GM23248 (cell line): ENCODE data around the gene FAM217A. TPM values are rescaled to one million over a fixed set of nuclear protein-coding genes. Genes with fewer than 3 reads are reported as not detected.

Experiments
- DNase-seq: peaks from one replicate; pipeline ENCODE4 v3.0.0-alpha.2; 2015
- H2AFZ ChIP-seq: fragments of 200-600 bp; sonication (generic); 2 replicates; pipeline ENCODE4 v1.6.1; 2016; ENCODE audit warnings: antibody characterized with exemption
- H3F3A ChIP-seq: fragments of 200-600 bp; sonication (generic); 2 replicates; pipeline ENCODE4 v1.6.1; 2016; ENCODE audit warnings: mild to moderate bottlenecking, antibody characterized with exemption, mixed run types; ENCODE audit not compliant: insufficient read depth
- H3K27ac ChIP-seq: fragments of 200-600 bp; sonication (generic); 2 replicates; pipeline ENCODE4 v1.5.1; 2016; ENCODE audit warnings: mild to moderate bottlenecking
- H3K27me3 ChIP-seq: fragments of 200-600 bp; sonication (generic); replicated peaks from 2 replicates; pipeline ENCODE4 v1.6.1; 2016; ENCODE audit warnings: mild to moderate bottlenecking; ENCODE audit not compliant: insufficient read depth
- H3K36me3 ChIP-seq: fragments of 200-600 bp; sonication (generic); 2 replicates; pipeline ENCODE4 v1.6.1; 2016; ENCODE audit warnings: low read depth, mild to moderate bottlenecking
- H3K4me1 ChIP-seq: fragments of 200-600 bp; sonication (generic); 2 replicates; pipeline ENCODE4 v1.6.1; 2016; ENCODE audit warnings: mild to moderate bottlenecking; ENCODE audit not compliant: insufficient read depth
- H3K4me2 ChIP-seq: fragments of 200-600 bp; sonication (generic); one replicate; pipeline ENCODE4 v1.6.1; 2016; ENCODE audit warnings: mild to moderate bottlenecking; ENCODE audit not compliant: unreplicated experiment
- H3K4me3 ChIP-seq: fragments of 200-600 bp; sonication (generic); 2 replicates; pipeline ENCODE4 v1.5.1; 2016; ENCODE audit warnings: mild to moderate bottlenecking
- H3K79me2 ChIP-seq: fragments of 200-600 bp; sonication (generic); 2 replicates; pipeline ENCODE4 v1.6.1; 2016; ENCODE audit warnings: mild to moderate bottlenecking; ENCODE audit not compliant: insufficient read depth
- H3K9ac ChIP-seq: fragments of 200-600 bp; sonication (generic); 2 replicates; pipeline ENCODE4 v1.6.1; 2016; ENCODE audit warnings: mild to moderate bottlenecking
- H3K9me2 ChIP-seq: fragments of 200-600 bp; sonication (generic); 2 replicates; pipeline ENCODE4 v1.6.1; 2016; ENCODE audit warnings: mixed run types, mild to moderate bottlenecking, moderate library complexity; ENCODE audit not compliant: insufficient read depth
- H3K9me3 ChIP-seq: fragments of 200-600 bp; sonication (generic); one replicate; pipeline ENCODE4 v1.6.1; 2017; ENCODE audit warnings: low read depth
- H4K20me1 ChIP-seq: fragments of 200-600 bp; sonication (generic); 2 replicates; pipeline ENCODE4 v1.6.0; 2016; ENCODE audit not compliant: insufficient read depth
- EZH2 ChIP-seq: fragments of 200-600 bp; sonication (generic); IDR thresholded peaks from 2 replicates; pipeline ENCODE4 v1.6.1; 2018; ENCODE audit warnings: antibody characterized with exemption, mild to moderate bottlenecking; ENCODE audit not compliant: insufficient read depth, poor library complexity, severe bottlenecking
- EZH2phosphoT487 ChIP-seq: fragments of 200-600 bp; sonication (generic); IDR thresholded peaks from 2 replicates; pipeline ENCODE4 v1.6.1; 2018; ENCODE audit warnings: antibody characterized with exemption, moderate library complexity, mild to moderate bottlenecking, low read depth; ENCODE audit not compliant: insufficient read depth
- WGBS, 2 experiments: methylation state at CpG; one replicate each; pipeline ENCODE4 v1.1.6; 2015 to 2017; ENCODE audit warnings: low lambda C conversion rate in 2 of 2, low coverage in 1 of 2; ENCODE audit errors: missing lambda C conversion rate in 2 of 2; 5-methylcytosine and 5-hydroxymethylcytosine counted together
- in situ Hi-C: fragments of 300-500 bp; cut with MboI; formaldehyde crosslinking; loops from 2 replicates; pipeline ENCODE4 v1.15.0; 2020
- polyA plus RNA-seq: library from polyadenylated mRNA; unstranded; fragments of >200 nt; fragmentation: Nextera tagmentation; extraction: Ambion mirVana; gene quantifications from 2 replicates; pipeline ENCODE4 v1.2.1, GENCODE V29; 2016
- total RNA-seq: library from RNA; depleted of rRNA; stranded (reverse); fragments of >200 nt; shearing (Covaris generic); gene quantifications from 2 replicates; pipeline ENCODE4 v1.2.3, GENCODE V29; 2014

The FAM217A gene
- total and polyA plus RNA-seq, 2 experiments from 2014 or later, result not detected

DNA sequence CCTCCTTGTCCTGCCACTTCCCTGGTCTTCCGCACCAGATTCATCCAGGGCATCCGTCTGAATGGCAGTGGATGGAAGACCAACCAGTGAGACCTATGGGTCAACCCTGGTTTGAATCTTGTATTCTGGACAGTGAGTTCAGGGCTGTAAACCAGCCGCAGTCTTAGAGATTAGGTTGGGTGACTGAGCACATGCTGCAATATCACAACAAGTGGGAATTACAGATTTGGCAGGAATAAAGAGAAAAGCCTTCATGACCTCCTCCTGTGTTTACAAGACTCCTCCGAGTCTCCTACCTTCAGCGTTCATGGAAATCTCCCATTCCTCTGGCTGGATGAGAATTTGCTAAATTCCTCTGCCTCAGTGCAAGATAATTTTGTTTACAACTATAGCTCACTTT is 46.6 kb upstream of the FAM217A start:
- H3F3A ChIP-seq, result peaks cover 24% of the 10 kb centered on the region
- peak; percentile 9 for DNase-seq
- H3K4me2 ChIP-seq, result no peak overlapping the region
- H3K9ac ChIP-seq, result no peak overlapping the region
- H3K36me3 ChIP-seq, result peaks cover 72% of the 10 kb centered on the region
- TF ChIP-seq EZH2phosphoT487, result no peak
- TF ChIP-seq EZH2, result no peak
- H3K9me3 ChIP-seq, result no peaks in the 10 kb centered on the region
- 87 to 91% methylated on average over 5 of the region's 5 CpGs for WGBS, 2 experiments
- no peak overlapping the region for H3K4me3 ChIP-seq
- H4K20me1 ChIP-seq, result no peaks in the 10 kb centered on the region
- no peaks in the 10 kb centered on the region for H3K27me3 ChIP-seq
- H3K4me1 ChIP-seq, result peaks cover 21% of the 10 kb centered on the region
- H3K27ac ChIP-seq, result peak overlapping the region; percentile 55
- H3K79me2 ChIP-seq, result peaks cover 7% of the 10 kb centered on the region
- no peak overlapping the region for H2AFZ ChIP-seq
- no peaks in the 10 kb centered on the region for H3K9me2 ChIP-seq
- in situ Hi-C loops, result no loop called here

DNA sequence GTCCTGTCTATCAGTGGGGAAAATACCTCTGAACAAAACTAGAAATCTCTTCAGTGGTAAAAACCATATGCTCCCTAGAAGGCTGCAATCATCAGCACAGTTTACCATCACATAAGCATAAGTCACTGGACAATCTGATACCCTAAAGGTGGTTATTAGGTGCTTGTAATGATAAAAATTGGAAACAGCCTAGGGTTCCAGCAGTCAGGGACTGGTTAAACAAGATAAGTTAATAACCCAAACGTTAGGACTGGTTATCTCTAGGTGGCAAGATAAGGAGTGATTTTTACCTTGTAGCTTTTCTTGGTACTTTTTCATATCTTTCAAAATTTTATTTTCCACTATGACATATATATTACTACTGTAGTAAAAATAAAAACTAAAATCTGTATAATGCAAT is 45.4 kb upstream of the FAM217A start:
- no peak for DNase-seq
- H3K4me3 ChIP-seq, result no peak overlapping the region
- H3F3A ChIP-seq, result peaks cover 24% of the 10 kb centered on the region

DNA sequence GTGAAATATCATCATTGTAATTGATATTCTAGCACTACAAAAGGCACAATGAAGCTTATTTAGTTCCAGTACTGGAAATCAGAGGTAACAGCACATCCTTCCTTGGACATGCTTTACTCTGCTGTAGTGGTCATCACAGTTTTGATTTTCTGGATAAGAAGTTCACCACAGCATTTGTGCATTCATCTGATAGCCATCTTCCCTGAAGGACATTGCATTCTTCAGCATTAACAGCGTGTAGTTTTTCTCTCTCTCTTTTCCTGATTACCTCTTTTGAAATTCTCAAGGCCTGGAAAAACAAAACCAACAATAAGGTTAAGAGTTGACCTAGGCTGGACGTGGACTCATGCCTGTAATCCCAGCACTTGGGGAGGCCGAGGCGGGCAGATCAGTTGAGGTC is 36.8 kb upstream of the FAM217A start:
- WGBS, 2 experiments, result 96 to 98% methylated on average over 4 of the region's 4 CpGs
- Histone ChIP-seq H3K9ac (no peak overlapping the region), H3K9me3 (peaks cover 3% of the 10 kb centered on the region), H3F3A (peaks cover 21% of the 10 kb centered on the region), H3K4me1 (peaks cover 14% of the 10 kb centered on the region), H2AFZ (no peak overlapping the region), H3K9me2 (no peaks in the 10 kb centered on the region), H3K79me2 (no peaks in the 10 kb centered on the region), H4K20me1 (no peaks in the 10 kb centered on the region), H3K4me3 (no peak overlapping the region), H3K4me2 (no peak overlapping the region), H3K27ac (no peak overlapping the region), H3K36me3 (peaks cover 37% of the 10 kb centered on the region), H3K27me3 (no peaks in the 10 kb centered on the region)
- TF ChIP-seq EZH2phosphoT487 (no peak), EZH2 (no peak)
- in situ Hi-C loops, result no loop called here
- no peak for DNase-seq

More for the DNA sequence above, 45.4 kb upstream of the FAM217A start:
- TF ChIP-seq EZH2phosphoT487, result no peak
- no peak for TF ChIP-seq EZH2
- H3K9me3 ChIP-seq, result no peaks in the 10 kb centered on the region
- no peaks in the 10 kb centered on the region for H3K27me3 ChIP-seq
- H3K27ac ChIP-seq, result no peak overlapping the region
- in situ Hi-C loops, result no loop called here
- WGBS, 2 experiments, result 51 to 63% methylated on average over 1 of the region's 1 CpG
- H3K9me2 ChIP-seq, result no peaks in the 10 kb centered on the region
- H3K4me2 ChIP-seq, result no peak overlapping the region
- H3K36me3 ChIP-seq, result peaks cover 71% of the 10 kb centered on the region
- H3K79me2 ChIP-seq, result no peaks in the 10 kb centered on the region; the same call in 1 of the 2 replicates
- H4K20me1 ChIP-seq, result no peaks in the 10 kb centered on the region
- H3K4me1 ChIP-seq, result peaks cover 21% of the 10 kb centered on the region
- H3K9ac ChIP-seq, result no peak overlapping the region
- H2AFZ ChIP-seq, result no peak overlapping the region

DNA sequence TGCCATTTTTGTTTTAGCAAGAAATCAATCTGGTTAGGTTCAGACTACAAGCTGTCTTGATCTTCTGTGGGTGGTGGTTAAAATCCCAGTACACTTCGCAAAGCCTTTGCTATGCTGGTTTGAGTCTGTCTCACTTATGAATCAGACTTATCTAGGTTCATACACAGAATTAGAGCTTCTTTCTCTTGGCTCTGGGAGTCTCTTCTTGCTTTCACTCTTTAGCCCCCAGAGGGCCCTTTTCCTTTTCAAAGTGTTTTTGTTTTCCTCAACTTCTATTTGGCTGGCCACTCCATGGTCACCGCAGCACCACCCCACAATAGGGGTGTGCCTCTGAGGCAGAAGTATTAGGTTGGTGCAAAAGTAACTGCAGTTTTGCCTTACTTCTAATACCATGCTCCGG is 35.2 kb upstream of the FAM217A start:
- in situ Hi-C loops, result no loop called here
- H3K4me1 ChIP-seq, result peaks cover 14% of the 10 kb centered on the region
- H3K9me2 ChIP-seq, result no peaks in the 10 kb centered on the region
- H3K79me2 ChIP-seq, result no peaks in the 10 kb centered on the region
- H2AFZ ChIP-seq, result no peak overlapping the region
- H3K27ac ChIP-seq, result 0 out of 2 replicates have a peak overlapping the region, but pooled peaks have one; percentile 15
- TF ChIP-seq EZH2, result no peak
- no peaks in the 10 kb centered on the region for H4K20me1 ChIP-seq
- H3K27me3 ChIP-seq, result no peaks in the 10 kb centered on the region
- no peak overlapping the region for H3K9ac ChIP-seq
- 63 to 65% methylated on average over 3 of the region's 3 CpGs for WGBS, 2 experiments
- H3K9me3 ChIP-seq, result peaks cover 3% of the 10 kb centered on the region
- peaks cover 21% of the 10 kb centered on the region for H3F3A ChIP-seq
- no peak overlapping the region for H3K4me2 ChIP-seq
- H3K4me3 ChIP-seq, result no peak overlapping the region
- peaks cover 24% of the 10 kb centered on the region for H3K36me3 ChIP-seq
- peak; percentile 41 for DNase-seq

DNA sequence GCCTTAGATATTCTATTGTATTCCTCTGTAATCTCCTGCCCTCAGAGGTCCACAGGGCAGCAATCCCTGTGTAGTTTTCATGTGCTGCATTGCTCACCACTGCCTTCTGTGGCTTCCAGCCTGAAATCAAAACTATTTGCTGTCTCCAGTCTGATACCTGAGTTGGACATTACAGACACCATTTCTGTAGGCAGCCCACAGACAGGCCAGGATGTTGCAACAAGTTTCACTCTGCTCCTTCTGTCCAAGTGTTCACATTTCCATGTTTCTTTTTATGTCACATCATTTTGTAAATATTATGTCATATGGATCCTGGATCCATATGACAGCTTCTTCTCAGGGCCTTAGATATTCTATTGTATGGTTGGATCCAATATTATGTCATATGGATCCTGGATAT is 34.7 kb upstream of the FAM217A start:
- no peak for TF ChIP-seq EZH2phosphoT487
- no peak for TF ChIP-seq EZH2
- Histone ChIP-seq H3K9ac (no peak overlapping the region), H3K9me2 (no peaks in the 10 kb centered on the region), H4K20me1 (no peaks in the 10 kb centered on the region), H3K36me3 (peaks cover 23% of the 10 kb centered on the region), H3K9me3 (peaks cover 3% of the 10 kb centered on the region), H3K79me2 (no peaks in the 10 kb centered on the region), H3K4me3 (no peak overlapping the region), H3K27me3 (no peaks in the 10 kb centered on the region), H3F3A (peaks cover 21% of the 10 kb centered on the region), H3K4me1 (peaks cover 14% of the 10 kb centered on the region), H3K27ac (0 out of 2 replicates have a peak overlapping the region, but pooled peaks have one; percentile 15), H2AFZ (no peak overlapping the region), H3K4me2 (no peak overlapping the region)
- in situ Hi-C loops, result no loop called here
- DNase-seq, result peak; percentile 3
